Brain microvascular endothelial cell (primary cell): Measurements from ENCODE around the gene RGS7.

Source experiments
- DNase-seq: peaks from one replicate; pipeline ENCODE4 v3.0.0-alpha.2; 2020
- H3K27ac ChIP-seq: fragments of 250-450 bp; sonication (Bioruptor Pico); 2 replicates; pipeline ENCODE4 v1.5.1; 2020; ENCODE audit warnings: mild to moderate bottlenecking, moderate library complexity
- H3K27me3 ChIP-seq: fragments of 250-450 bp; sonication (Bioruptor Pico); replicated peaks from 2 replicates; pipeline ENCODE4 v1.5.1; 2020; ENCODE audit warnings: mild to moderate bottlenecking
- H3K36me3 ChIP-seq: fragments of 250-450 bp; sonication (Bioruptor Pico); replicated peaks from 2 replicates; pipeline ENCODE4 v1.5.1; 2020; ENCODE audit warnings: mild to moderate bottlenecking
- H3K4me3 ChIP-seq: 2 replicates; pipeline ENCODE4 v1.5.1; 2011; ENCODE audit warnings: low read depth, mild to moderate bottlenecking, control low read depth, low read length, moderate library complexity
- in situ Hi-C: cut with HindIII; loops from 2 replicates; pipeline ENCODE4 v1.10.0; 2017; ENCODE audit warnings: low sequenced_read_pairs, low pct_ligation_motif_present
- TF ChIP-seq, protein P1 (sequence below): IDR thresholded peaks from 2 replicates; pipeline ENCODE4 v1.5.1; 2011; ENCODE audit warnings: low read depth, mild to moderate bottlenecking, moderate library complexity, low read length, control low read depth, inconsistent platforms; ENCODE audit errors: missing control alignments

RGS7 gene

DNA sequence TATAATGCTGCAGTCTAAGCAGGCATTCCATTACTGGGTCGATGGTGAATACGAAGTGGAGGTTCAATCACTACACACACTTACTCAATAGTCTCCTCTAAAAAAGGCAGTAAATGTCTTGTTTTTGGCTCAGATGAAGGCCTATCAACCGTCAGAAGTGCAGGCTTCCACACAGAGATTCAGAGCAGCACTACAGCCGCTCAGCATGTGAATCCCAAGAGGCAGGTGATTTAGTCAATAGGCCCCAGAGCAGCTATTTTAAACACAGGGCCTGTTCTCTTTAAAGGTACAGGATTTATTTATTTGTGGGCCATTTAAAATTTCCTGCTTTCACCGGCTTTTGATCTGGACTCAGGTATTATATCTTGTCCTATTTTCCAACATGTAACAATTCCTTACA lies 293.7 kb downstream of the RGS7 start:
- no peak overlapping the region for H3K27ac ChIP-seq
- no peaks in the 10 kb centered on the region for H3K36me3 ChIP-seq
- no peaks in the 10 kb centered on the region for H3K27me3 ChIP-seq
- TF ChIP-seq, protein P1, sequence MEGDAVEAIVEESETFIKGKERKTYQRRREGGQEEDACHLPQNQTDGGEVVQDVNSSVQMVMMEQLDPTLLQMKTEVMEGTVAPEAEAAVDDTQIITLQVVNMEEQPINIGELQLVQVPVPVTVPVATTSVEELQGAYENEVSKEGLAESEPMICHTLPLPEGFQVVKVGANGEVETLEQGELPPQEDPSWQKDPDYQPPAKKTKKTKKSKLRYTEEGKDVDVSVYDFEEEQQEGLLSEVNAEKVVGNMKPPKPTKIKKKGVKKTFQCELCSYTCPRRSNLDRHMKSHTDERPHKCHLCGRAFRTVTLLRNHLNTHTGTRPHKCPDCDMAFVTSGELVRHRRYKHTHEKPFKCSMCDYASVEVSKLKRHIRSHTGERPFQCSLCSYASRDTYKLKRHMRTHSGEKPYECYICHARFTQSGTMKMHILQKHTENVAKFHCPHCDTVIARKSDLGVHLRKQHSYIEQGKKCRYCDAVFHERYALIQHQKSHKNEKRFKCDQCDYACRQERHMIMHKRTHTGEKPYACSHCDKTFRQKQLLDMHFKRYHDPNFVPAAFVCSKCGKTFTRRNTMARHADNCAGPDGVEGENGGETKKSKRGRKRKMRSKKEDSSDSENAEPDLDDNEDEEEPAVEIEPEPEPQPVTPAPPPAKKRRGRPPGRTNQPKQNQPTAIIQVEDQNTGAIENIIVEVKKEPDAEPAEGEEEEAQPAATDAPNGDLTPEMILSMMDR: no peak
- in situ Hi-C loops: no loop called here
- DNase-seq: no peak
- no peak overlapping the region for H3K4me3 ChIP-seq

DNA sequence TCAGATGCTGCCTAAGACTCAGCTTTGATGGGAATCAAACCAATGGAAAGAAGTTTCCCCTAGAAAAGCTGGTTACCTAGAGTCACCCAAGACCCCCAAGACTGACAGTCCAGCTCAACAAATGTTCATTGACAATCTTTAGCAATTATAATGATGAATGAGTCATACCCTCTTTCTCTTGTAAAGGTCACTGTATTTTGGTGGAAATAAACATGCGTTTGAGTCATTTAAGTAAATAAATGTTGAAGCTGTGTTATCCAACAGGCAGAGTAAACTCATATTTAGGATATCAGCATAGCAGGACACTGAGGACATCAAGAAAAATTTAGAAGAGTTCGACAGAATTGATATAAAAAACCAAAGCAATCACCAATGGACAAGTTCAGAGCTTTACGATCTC lies 295.9 kb downstream of the RGS7 start:
- in situ Hi-C loops: no loop called here
- TF ChIP-seq, protein P1: no peak
- no peak for DNase-seq

DNA sequence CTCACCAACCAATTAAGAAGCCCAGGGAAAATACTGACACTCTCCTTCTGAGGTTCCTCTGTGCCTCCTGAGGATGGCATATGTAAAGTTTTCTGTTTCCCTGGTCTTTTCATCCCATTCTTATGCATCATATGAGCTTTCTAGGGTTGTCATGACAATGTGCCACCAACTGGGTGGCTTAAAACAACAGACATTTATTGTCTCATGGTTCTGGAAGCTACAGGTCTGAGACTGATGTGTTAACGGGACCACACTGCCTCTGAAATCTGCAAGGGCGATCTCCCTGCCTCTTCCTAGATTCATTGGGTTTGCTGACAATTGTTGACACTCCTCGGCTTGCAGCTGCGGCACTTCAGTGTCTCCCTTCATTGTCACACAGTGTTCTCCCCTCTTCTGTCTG lies 308.4 kb downstream of the RGS7 start:
- in situ Hi-C loops: no loop called here
- Histone ChIP-seq H3K36me3 (no peaks in the 10 kb centered on the region), H3K27me3 (no peaks in the 10 kb centered on the region), H3K27ac (no peak overlapping the region), H3K4me3 (no peak overlapping the region)
- TF ChIP-seq, protein P1: no peak
- no peak for DNase-seq

More for the DNA sequence above, 295.9 kb downstream of the RGS7 start:
- Histone ChIP-seq H3K36me3 (no peaks in the 10 kb centered on the region), H3K27ac (no peak overlapping the region), H3K27me3 (no peaks in the 10 kb centered on the region), H3K4me3 (no peak overlapping the region)

DNA sequence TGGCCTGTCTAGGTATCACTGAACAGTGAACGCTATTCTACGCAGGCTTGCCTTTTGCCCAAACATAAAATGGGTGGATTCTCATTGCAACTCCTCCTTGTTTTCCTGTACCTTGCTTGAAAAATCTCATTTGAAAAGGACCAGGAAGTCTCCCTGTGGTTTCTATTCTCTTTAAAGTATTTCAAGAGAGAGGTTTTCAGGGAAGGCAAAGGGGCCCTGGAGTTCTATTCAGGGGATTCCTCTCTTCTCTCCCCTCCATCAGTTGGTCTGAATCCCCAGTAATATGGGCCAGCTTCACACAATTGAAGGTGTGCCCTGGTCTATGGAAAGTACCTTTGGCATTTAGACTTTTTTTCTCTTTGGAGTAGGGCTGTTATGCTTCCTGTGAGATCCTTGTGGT lies 311.3 kb downstream of the RGS7 start:
- H3K27me3 ChIP-seq: no peaks in the 10 kb centered on the region
- DNase-seq: no peak
- TF ChIP-seq, protein P1: no peak
- no peaks in the 10 kb centered on the region for H3K36me3 ChIP-seq
- in situ Hi-C loops: no loop called here
- no peak overlapping the region for H3K27ac ChIP-seq
- H3K4me3 ChIP-seq: no peak overlapping the region

DNA sequence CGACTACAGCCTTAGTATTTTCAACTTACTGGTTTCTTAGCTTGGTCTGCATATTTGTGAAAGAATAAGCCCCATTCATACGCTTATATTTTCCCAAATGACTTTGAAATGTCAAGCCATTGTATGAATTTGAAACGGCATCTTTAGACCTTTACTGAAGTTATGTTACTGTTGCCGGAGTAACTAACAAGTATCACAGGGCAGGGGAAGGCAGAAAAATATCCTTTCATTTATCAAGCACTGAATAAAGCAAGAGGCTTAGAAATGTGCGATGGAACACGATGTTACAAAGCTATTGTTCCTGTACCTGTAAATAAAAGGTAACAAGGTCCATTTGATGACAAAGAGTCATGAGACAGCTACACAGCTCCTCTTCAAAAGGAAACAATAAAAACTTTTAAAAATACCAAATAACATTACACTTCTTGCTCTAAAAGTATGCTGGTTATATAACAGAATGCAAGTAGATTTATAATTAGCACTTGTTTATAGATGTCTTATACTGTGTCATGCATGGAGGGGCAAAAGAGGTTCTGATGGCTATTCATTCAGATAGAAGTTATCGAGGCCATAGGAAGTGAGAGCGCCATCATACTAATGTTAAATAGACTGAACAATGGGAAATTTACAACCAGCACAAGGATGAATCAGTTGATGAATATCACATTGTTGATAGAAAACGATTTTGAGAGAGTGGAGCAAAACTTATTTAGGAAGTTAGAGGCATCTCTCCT lies 322.6 kb downstream of the RGS7 start:
- Histone ChIP-seq H3K27ac (no peak overlapping the region), H3K36me3 (no peaks in the 10 kb centered on the region), H3K4me3 (no peak overlapping the region), H3K27me3 (no peaks in the 10 kb centered on the region)
- TF ChIP-seq, protein P1: no peak
- DNase-seq: no peak
- in situ Hi-C loops: no loop called here

DNA sequence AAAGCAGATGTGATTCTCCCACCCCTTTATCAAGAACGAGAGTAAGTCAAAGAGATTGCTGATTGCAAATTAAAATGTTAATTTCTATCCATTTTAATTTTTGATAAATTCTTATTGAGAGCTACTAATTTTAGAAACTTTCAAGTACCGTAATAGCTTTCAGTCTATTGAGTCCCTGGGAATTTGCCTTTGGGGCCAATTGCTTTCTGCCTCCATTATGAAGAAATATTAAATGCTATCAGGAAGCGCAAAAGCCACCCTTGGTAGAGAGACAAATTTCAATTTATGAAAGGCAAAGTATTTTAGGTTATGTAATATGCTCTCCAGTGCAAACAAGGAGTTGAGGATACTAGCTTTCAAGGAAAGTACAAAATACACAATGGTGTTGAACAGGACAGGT lies 332.2 kb downstream of the RGS7 start:
- Histone ChIP-seq H3K27ac (no peak overlapping the region), H3K4me3 (no peak overlapping the region), H3K36me3 (no peaks in the 10 kb centered on the region), H3K27me3 (no peaks in the 10 kb centered on the region)
- TF ChIP-seq, protein P1: no peak
- in situ Hi-C loops: no loop called here
- no peak for DNase-seq
